Measurements from ENCODE around the gene CITED2. TPM values are rescaled to one million over a fixed set of nuclear protein-coding genes. Genes with fewer than 3 reads are reported as not detected.

The CITED2 gene
- total RNA-seq, 1 experiment from 2014 or later: 63.4 TPM

DNA sequence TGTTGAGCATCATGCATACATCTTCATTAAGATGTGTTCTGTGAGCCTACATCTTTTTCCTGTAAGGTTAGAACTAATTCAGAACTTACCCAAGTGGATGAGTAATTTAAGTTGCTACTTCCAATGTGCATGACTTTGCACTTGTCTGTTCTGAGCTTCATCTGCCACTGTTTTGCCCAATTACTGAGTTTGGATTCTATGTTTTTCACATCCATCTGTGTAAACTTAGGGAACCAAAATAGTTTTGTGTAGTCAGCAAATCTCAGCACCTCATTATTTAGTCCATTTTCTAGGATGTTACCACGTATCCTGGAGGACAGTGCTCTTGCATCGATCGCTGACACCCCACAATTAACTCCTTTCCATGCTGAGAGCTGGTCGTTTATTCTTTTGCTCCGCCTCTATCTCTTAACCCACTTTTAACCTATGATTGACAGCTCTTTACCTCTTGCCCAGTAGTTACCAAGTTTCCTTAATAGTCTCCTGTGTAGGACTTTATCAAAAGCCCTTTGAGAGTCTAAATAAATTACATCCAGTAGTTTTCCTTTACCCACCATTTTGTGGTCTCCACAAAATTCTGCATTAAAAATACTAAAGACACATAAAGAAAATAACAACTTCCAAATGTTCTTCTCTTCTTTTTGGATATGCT is 44.2 kb upstream of the CITED2 start (continued):
- TF ChIP-seq FOXP4 (CRISPR knock-in tag; IDR thresholded peaks at IDR 0.05) (no peak), ESRRA (CRISPR knock-in tag; IDR thresholded peaks at IDR 0.05; ENCODE audit: borderline replicate concordance) (no peak), ERG (CRISPR knock-in tag; IDR thresholded peaks at IDR 0.05) (no peak), NFE2L1 (CRISPR knock-in tag; IDR thresholded peaks at IDR 0.05) (no peak), NR3C1 (CRISPR knock-in tag; conservative IDR thresholded peaks at IDR 0.05; ENCODE audit: low read depth) (no peak), MAX (CRISPR knock-in tag; IDR thresholded peaks at IDR 0.05) (no peak), SMAD3 (CRISPR knock-in tag; IDR thresholded peaks at IDR 0.05; ENCODE audit: borderline replicate concordance) (no peak), FOXP1 (CRISPR knock-in tag; IDR thresholded peaks at IDR 0.05; ENCODE audit: borderline replicate concordance) (no peak), ZNF671 (CRISPR knock-in tag; IDR thresholded peaks at IDR 0.05) (no peak), JAZF1 (CRISPR knock-in tag; IDR thresholded peaks at IDR 0.05) (no peak), ZBTB21 (CRISPR knock-in tag; IDR thresholded peaks at IDR 0.05; ENCODE audit: borderline replicate concordance) (no peak), NFYB (CRISPR knock-in tag; conservative IDR thresholded peaks at IDR 0.05; ENCODE audit: low read depth) (no peak), RORB (CRISPR knock-in tag; IDR thresholded peaks at IDR 0.05) (no peak)

DNA sequence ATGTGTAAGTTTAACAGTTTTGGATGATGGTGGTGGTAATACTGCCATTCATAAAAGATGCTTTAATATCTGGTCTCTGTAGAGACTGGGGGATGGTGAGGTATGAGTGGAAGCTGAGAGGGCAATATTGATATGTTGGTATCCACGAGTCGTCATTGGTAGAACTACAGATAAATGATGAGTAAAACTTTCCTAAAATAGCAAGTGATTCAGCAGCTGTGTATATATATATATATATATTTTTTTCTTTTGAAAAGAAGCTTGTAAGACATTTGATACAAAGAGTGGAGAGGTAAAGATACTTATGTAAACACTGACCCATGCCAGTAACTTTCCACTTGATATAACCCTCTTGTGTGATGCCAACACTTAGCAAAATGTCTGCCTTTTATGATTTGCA is 41.7 kb upstream of the CITED2 start:
- Mint-ChIP-seq H3K4me1 (no peaks in the 10 kb centered on the region; the same call in 1 of the 2 replicates), H3K27ac (no peak overlapping the region), H3K27me3 (ENCODE audit: low read depth) (no peaks in the 10 kb centered on the region), H3K4me3 (no peak overlapping the region), H3K9me3 (no peaks in the 10 kb centered on the region; the same call in 1 of the 2 replicates), H3K36me3 (no peaks in the 10 kb centered on the region)
- POLR2A ChIA-PET: no interaction called here
- no peak for DNase-seq (ENCODE audit: low spot score)
- CTCF ChIA-PET: no interaction called here
- ATAC-seq: no peak
- TF ChIP-seq FOXP4 (CRISPR knock-in tag; IDR thresholded peaks at IDR 0.05): no peak
- TF ChIP-seq, protein P1, sequence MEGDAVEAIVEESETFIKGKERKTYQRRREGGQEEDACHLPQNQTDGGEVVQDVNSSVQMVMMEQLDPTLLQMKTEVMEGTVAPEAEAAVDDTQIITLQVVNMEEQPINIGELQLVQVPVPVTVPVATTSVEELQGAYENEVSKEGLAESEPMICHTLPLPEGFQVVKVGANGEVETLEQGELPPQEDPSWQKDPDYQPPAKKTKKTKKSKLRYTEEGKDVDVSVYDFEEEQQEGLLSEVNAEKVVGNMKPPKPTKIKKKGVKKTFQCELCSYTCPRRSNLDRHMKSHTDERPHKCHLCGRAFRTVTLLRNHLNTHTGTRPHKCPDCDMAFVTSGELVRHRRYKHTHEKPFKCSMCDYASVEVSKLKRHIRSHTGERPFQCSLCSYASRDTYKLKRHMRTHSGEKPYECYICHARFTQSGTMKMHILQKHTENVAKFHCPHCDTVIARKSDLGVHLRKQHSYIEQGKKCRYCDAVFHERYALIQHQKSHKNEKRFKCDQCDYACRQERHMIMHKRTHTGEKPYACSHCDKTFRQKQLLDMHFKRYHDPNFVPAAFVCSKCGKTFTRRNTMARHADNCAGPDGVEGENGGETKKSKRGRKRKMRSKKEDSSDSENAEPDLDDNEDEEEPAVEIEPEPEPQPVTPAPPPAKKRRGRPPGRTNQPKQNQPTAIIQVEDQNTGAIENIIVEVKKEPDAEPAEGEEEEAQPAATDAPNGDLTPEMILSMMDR (IDR thresholded peaks at IDR 0.05): no peak
- TF ChIP-seq FOXJ3 (CRISPR knock-in tag; IDR thresholded peaks at IDR 0.05; ENCODE audit: borderline replicate concordance): no peak
- TF ChIP-seq ATF1 (CRISPR knock-in tag; IDR thresholded peaks at IDR 0.05): no peak
- TF ChIP-seq, protein P2, sequence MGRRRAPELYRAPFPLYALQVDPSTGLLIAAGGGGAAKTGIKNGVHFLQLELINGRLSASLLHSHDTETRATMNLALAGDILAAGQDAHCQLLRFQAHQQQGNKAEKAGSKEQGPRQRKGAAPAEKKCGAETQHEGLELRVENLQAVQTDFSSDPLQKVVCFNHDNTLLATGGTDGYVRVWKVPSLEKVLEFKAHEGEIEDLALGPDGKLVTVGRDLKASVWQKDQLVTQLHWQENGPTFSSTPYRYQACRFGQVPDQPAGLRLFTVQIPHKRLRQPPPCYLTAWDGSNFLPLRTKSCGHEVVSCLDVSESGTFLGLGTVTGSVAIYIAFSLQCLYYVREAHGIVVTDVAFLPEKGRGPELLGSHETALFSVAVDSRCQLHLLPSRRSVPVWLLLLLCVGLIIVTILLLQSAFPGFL (CRISPR knock-in tag; IDR thresholded peaks at IDR 0.05; ENCODE audit: borderline replicate concordance): no peak
- no peak for TF ChIP-seq ATF3 (CRISPR knock-in tag; conservative IDR thresholded peaks at IDR 0.05)
- no peak for TF ChIP-seq GRHL2 (CRISPR knock-in tag; IDR thresholded peaks at IDR 0.05; ENCODE audit: insufficient replicate concordance, severe bottlenecking)
- TF ChIP-seq PRRX2 (CRISPR knock-in tag; IDR thresholded peaks at IDR 0.05): no peak
- no peak for TF ChIP-seq GABPB1 (CRISPR knock-in tag; IDR thresholded peaks at IDR 0.05)
- no peak for TF ChIP-seq IRF2 (CRISPR knock-in tag; IDR thresholded peaks at IDR 0.05; ENCODE audit: borderline replicate concordance, low read depth)
- no peak for TF ChIP-seq NR3C1 (CRISPR knock-in tag; conservative IDR thresholded peaks at IDR 0.05; ENCODE audit: low read depth)
- TF ChIP-seq ELF4 (CRISPR knock-in tag; IDR thresholded peaks at IDR 0.05; ENCODE audit: low read depth): no peak
- TF ChIP-seq EMX1 (CRISPR knock-in tag; IDR thresholded peaks at IDR 0.05): no peak
- no peak for TF ChIP-seq RELA (CRISPR knock-in tag; IDR thresholded peaks at IDR 0.05; ENCODE audit: borderline replicate concordance)
- TF ChIP-seq ZNF671 (CRISPR knock-in tag; IDR thresholded peaks at IDR 0.05): no peak
- TF ChIP-seq, protein P3, sequence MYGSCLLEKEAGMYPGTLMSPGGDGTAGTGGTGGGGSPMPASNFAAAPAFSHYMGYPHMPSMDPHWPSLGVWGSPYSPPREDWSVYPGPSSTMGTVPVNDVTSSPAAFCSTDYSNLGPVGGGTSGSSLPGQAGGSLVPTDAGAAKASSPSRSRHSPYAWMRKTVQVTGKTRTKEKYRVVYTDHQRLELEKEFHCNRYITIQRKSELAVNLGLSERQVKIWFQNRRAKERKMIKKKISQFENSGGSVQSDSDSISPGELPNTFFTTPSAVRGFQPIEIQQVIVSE (CRISPR knock-in tag; IDR thresholded peaks at IDR 0.05; ENCODE audit: borderline replicate concordance): no peak

Data from WTC11 (cell line).